Activated naive CD8-positive, alpha-beta T cell treated with anti-CD3 and anti-CD28 coated beads, Interleukin-2, amount 10 ng/mL, durations not matched to agents 7 days and 5 days (primary cell): ENCODE data around the gene ITPRIPL2. TPM values are rescaled to one million over a fixed set of nuclear protein-coding genes. Genes with fewer than 3 reads are reported as not detected.

Experiments
- ATAC-seq: fragments of 150-1000 bp; cut with Tn5 transposase; one replicate; pipeline ENCODE4 v1.10.0; 2021; ENCODE audit warnings: low read depth, moderate library complexity
- POLR2A ChIA-PET: fragments of 350-600 bp; sonication (Branson Sonifier 250); formaldehyde crosslinking; loops from one replicate; lab custom pipeline; 2021; ENCODE audit warnings: antibody characterized with exemption; lab: Charles Lee
- DNase-seq: peaks from one replicate; pipeline ENCODE4 v3.0.0; 2021
- H3K27ac Mint-ChIP-seq: one replicate; pipeline ENCODE4 v1.8.0; 2022; ENCODE audit warnings: mild to moderate bottlenecking, mixed read lengths
- H3K27me3 Mint-ChIP-seq: one replicate; pipeline ENCODE4 v1.8.0; 2022; ENCODE audit warnings: mild to moderate bottlenecking, moderate library complexity, mixed read lengths
- H3K36me3 Mint-ChIP-seq: one replicate; pipeline ENCODE4 v1.8.0; 2021; ENCODE audit warnings: mild to moderate bottlenecking, mixed read lengths
- H3K4me1 Mint-ChIP-seq: one replicate; pipeline ENCODE4 v1.8.0; 2021; ENCODE audit warnings: mixed read lengths
- H3K4me3 Mint-ChIP-seq: one replicate; pipeline ENCODE4 v1.8.0; 2022; ENCODE audit warnings: mild to moderate bottlenecking, moderate library complexity, mixed read lengths
- H3K9me3 Mint-ChIP-seq: one replicate; pipeline ENCODE4 v1.8.0; 2021; ENCODE audit warnings: mixed read lengths
- total RNA-seq, 2 experiments: library from RNA; stranded (reverse); gene quantifications; one replicate each; pipeline ENCODE4 v1.2.3, GENCODE V29; 2021

Gene ITPRIPL2
- total RNA-seq, 2 experiments from 2014 or later, result 1.0 to 1.4 TPM

- DNase-seq (no peak), ATAC-seq (no peak)
- Mint-ChIP-seq H3K27me3 (peaks cover 24% of the 10 kb centered on the region), H3K4me1 (peaks cover 3% of the 10 kb centered on the region), H3K4me3 (no peak overlapping the region), H3K9me3 (peaks cover 2% of the 10 kb centered on the region), H3K27ac (no peak overlapping the region), H3K36me3 (peaks cover 7% of the 10 kb centered on the region)
- POLR2A ChIA-PET, result interaction anchor here (0.9 kb wide), 1 partner anchor 406 kb away, joined by 3 read pairs; no protein-coding TSS in a partner anchor
Measured at GRCh38 chr16:19085679-19086200, 28.0 kb upstream of the ITPRIPL2 start.

GRCh38 chr16:19086322-19087199, 27.2 kb upstream of the ITPRIPL2 start:
- DNase-seq (peak; percentile 92), ATAC-seq (peak; percentile 97)
- Mint-ChIP-seq H3K4me1 (peaks cover 3% of the 10 kb centered on the region), H3K27me3 (peaks cover 27% of the 10 kb centered on the region), H3K9me3 (peaks cover 7% of the 10 kb centered on the region), H3K27ac (no peak overlapping the region), H3K4me3 (peak overlapping the region; percentile 67), H3K36me3 (no peaks in the 10 kb centered on the region)
- POLR2A ChIA-PET, result interaction anchor here (0.9 kb wide), 1 partner anchor 405 kb away, joined by 3 read pairs; no protein-coding TSS in a partner anchor

GRCh38 chr16:19088341-19088916, 25.3 kb upstream of the ITPRIPL2 start:
- H3K4me3 Mint-ChIP-seq, result no peak overlapping the region
- no peak for ATAC-seq
- no peak overlapping the region for H3K27ac Mint-ChIP-seq
- POLR2A ChIA-PET, result no interaction called here
- peaks cover 10% of the 10 kb centered on the region for H3K9me3 Mint-ChIP-seq
- no peaks in the 10 kb centered on the region for H3K36me3 Mint-ChIP-seq
- peaks cover 3% of the 10 kb centered on the region for H3K4me1 Mint-ChIP-seq
- peaks cover 34% of the 10 kb centered on the region for H3K27me3 Mint-ChIP-seq
- no peak for DNase-seq

GRCh38 chr16:19089410-19089955, 24.3 kb upstream of the ITPRIPL2 start:
- POLR2A ChIA-PET, result no interaction called here
- no peak for ATAC-seq
- no peak for DNase-seq
- Mint-ChIP-seq H3K36me3 (no peaks in the 10 kb centered on the region), H3K4me3 (no peak overlapping the region), H3K9me3 (peaks cover 10% of the 10 kb centered on the region), H3K27ac (no peak overlapping the region), H3K27me3 (peaks cover 30% of the 10 kb centered on the region), H3K4me1 (peaks cover 3% of the 10 kb centered on the region)

- POLR2A ChIA-PET, result no interaction called here
- no peak overlapping the region for H3K4me3 Mint-ChIP-seq
- DNase-seq, result no peak
- H3K9me3 Mint-ChIP-seq, result peaks cover 10% of the 10 kb centered on the region
- H3K27ac Mint-ChIP-seq, result no peak overlapping the region
- no peak for ATAC-seq
- H3K36me3 Mint-ChIP-seq, result peaks cover 1% of the 10 kb centered on the region
- H3K27me3 Mint-ChIP-seq, result peaks cover 17% of the 10 kb centered on the region
- peaks cover 9% of the 10 kb centered on the region for H3K4me1 Mint-ChIP-seq
Measured at GRCh38 chr16:19090916-19091315, 22.8 kb upstream of the ITPRIPL2 start.

GRCh38 chr16:19092653-19093410, 20.9 kb upstream of the ITPRIPL2 start:
- peaks cover 14% of the 10 kb centered on the region for H3K9me3 Mint-ChIP-seq
- no peak overlapping the region for H3K4me3 Mint-ChIP-seq
- peaks cover 12% of the 10 kb centered on the region for H3K27me3 Mint-ChIP-seq
- no peak for ATAC-seq
- no peak overlapping the region for H3K27ac Mint-ChIP-seq
- peaks cover 1% of the 10 kb centered on the region for H3K36me3 Mint-ChIP-seq
- DNase-seq, result no peak
- POLR2A ChIA-PET, result no interaction called here
- peaks cover 6% of the 10 kb centered on the region for H3K4me1 Mint-ChIP-seq

GRCh38 chr16:19093631-19094541, 19.9 kb upstream of the ITPRIPL2 start:
- peaks cover 1% of the 10 kb centered on the region for H3K36me3 Mint-ChIP-seq
- DNase-seq, result no peak
- peaks cover 16% of the 10 kb centered on the region for H3K9me3 Mint-ChIP-seq
- no peak overlapping the region for H3K4me3 Mint-ChIP-seq
- POLR2A ChIA-PET, result no interaction called here
- no peak for ATAC-seq
- peaks cover 12% of the 10 kb centered on the region for H3K27me3 Mint-ChIP-seq
- peaks cover 6% of the 10 kb centered on the region for H3K4me1 Mint-ChIP-seq
- H3K27ac Mint-ChIP-seq, result no peak overlapping the region

GRCh38 chr16:19094542-19095365, 19.0 kb upstream of the ITPRIPL2 start:
- no peak for ATAC-seq
- DNase-seq, result no peak
- H3K27ac Mint-ChIP-seq, result no peak overlapping the region
- H3K4me1 Mint-ChIP-seq, result peaks cover 6% of the 10 kb centered on the region
- peaks cover 1% of the 10 kb centered on the region for H3K36me3 Mint-ChIP-seq
- no peak overlapping the region for H3K4me3 Mint-ChIP-seq
- peaks cover 16% of the 10 kb centered on the region for H3K9me3 Mint-ChIP-seq
- POLR2A ChIA-PET, result interaction anchor here (0.5 kb wide), 1 partner anchor 23 kb away, joined by 4 read pairs; no protein-coding TSS in a partner anchor
- H3K27me3 Mint-ChIP-seq, result peaks cover 12% of the 10 kb centered on the region

GRCh38 chr16:19095654-19096053, 18.1 kb upstream of the ITPRIPL2 start:
- POLR2A ChIA-PET, result interaction anchor here (0.5 kb wide), 1 partner anchor 22 kb away, joined by 4 read pairs; no protein-coding TSS in a partner anchor
- ATAC-seq, result no peak

GRCh38 chr16:19098173-19098572, 15.6 kb upstream of the ITPRIPL2 start:
- Mint-ChIP-seq H3K4me3 (no peak overlapping the region), H3K27me3 (peaks cover 13% of the 10 kb centered on the region), H3K36me3 (peaks cover 1% of the 10 kb centered on the region), H3K4me1 (peaks cover 6% of the 10 kb centered on the region), H3K27ac (no peak overlapping the region), H3K9me3 (peaks cover 6% of the 10 kb centered on the region)
- no peak for ATAC-seq
- DNase-seq, result no peak
- POLR2A ChIA-PET, result no interaction called here

More at GRCh38 chr16:19095654-19096053, 18.1 kb upstream of the ITPRIPL2 start:
- DNase-seq, result no peak
- Mint-ChIP-seq H3K27ac (no peak overlapping the region), H3K27me3 (peaks cover 13% of the 10 kb centered on the region), H3K4me1 (peaks cover 6% of the 10 kb centered on the region), H3K9me3 (peaks cover 15% of the 10 kb centered on the region), H3K36me3 (peaks cover 1% of the 10 kb centered on the region), H3K4me3 (no peak overlapping the region)

GRCh38 chr16:19102187-19102872, 11.4 kb upstream of the ITPRIPL2 start:
- no peak for DNase-seq
- Mint-ChIP-seq H3K27ac (no peak overlapping the region), H3K36me3 (no peaks in the 10 kb centered on the region), H3K9me3 (peaks cover 3% of the 10 kb centered on the region), H3K27me3 (peaks cover 21% of the 10 kb centered on the region), H3K4me1 (no peaks in the 10 kb centered on the region), H3K4me3 (no peak overlapping the region)
- no peak for ATAC-seq
- POLR2A ChIA-PET, result interaction anchor here (0.7 kb wide), 1 partner anchor 268 kb away, joined by 3 read pairs; no protein-coding TSS in a partner anchor
